Osteocyte (in vitro differentiated cells): ENCODE measurements around the gene COX17. TPM values are rescaled to one million over a fixed set of nuclear protein-coding genes. Genes with fewer than 3 reads are reported as not detected.

Experiments used
- DNase-seq: peaks from one replicate; pipeline ENCODE4 v3.0.0; 2021; ENCODE audit warnings: mixed read lengths; ENCODE audit not compliant: unreplicated experiment; ENCODE audit errors: extremely low spot score
- H3K27ac Mint-ChIP-seq: one replicate; pipeline ENCODE4 v1.8.0; 2021; ENCODE audit warnings: mild to moderate bottlenecking, mixed read lengths; ENCODE audit not compliant: unreplicated experiment
- H3K27me3 Mint-ChIP-seq: one replicate; pipeline ENCODE4 v1.8.0; 2021; ENCODE audit warnings: mixed read lengths; ENCODE audit not compliant: unreplicated experiment
- H3K36me3 Mint-ChIP-seq: one replicate; pipeline ENCODE4 v1.8.0; 2021; ENCODE audit warnings: mixed read lengths; ENCODE audit not compliant: unreplicated experiment
- H3K4me1 Mint-ChIP-seq: one replicate; pipeline ENCODE4 v1.8.0; 2021; ENCODE audit warnings: mixed read lengths; ENCODE audit not compliant: unreplicated experiment
- H3K4me3 Mint-ChIP-seq: one replicate; pipeline ENCODE4 v1.8.0; 2021; ENCODE audit warnings: mild to moderate bottlenecking, moderate library complexity, mixed read lengths; ENCODE audit not compliant: unreplicated experiment
- H3K9me3 Mint-ChIP-seq: one replicate; pipeline ENCODE4 v1.8.0; 2021; ENCODE audit warnings: mixed read lengths; ENCODE audit not compliant: unreplicated experiment
- CTCF ChIP-seq: fragments of 200-600 bp; sonication (generic); IDR thresholded peaks from 2 replicates; pipeline ENCODE4 v1.5.0; 2021; ENCODE audit warnings: antibody characterized with exemption, mild to moderate bottlenecking, moderate library complexity
- total RNA-seq: library from RNA; stranded (reverse); gene quantifications from 2 replicates; pipeline ENCODE4 v1.2.1, GENCODE V29; 2021

Gene COX17
- total RNA-seq, 1 donor from 2014 or later: 18.2 TPM

- no peak overlapping the region for H3K4me3 Mint-ChIP-seq
- TF ChIP-seq CTCF: no peak
- no peak for DNase-seq
- no peaks in the 10 kb centered on the region for H3K27me3 Mint-ChIP-seq
- H3K4me1 Mint-ChIP-seq: peaks cover 12% of the 10 kb centered on the region
- H3K9me3 Mint-ChIP-seq: no peaks in the 10 kb centered on the region
- no peak overlapping the region for H3K27ac Mint-ChIP-seq
- peaks cover 6% of the 10 kb centered on the region for H3K36me3 Mint-ChIP-seq
Measured at GRCh38 chr3:119664370-119664769, 12.8 kb downstream of the COX17 start.

GRCh38 chr3:119663885-119664284 lies 13.3 kb downstream of the COX17 start:
- no peaks in the 10 kb centered on the region for H3K9me3 Mint-ChIP-seq
- H3K36me3 Mint-ChIP-seq: peaks cover 2% of the 10 kb centered on the region
- H3K4me1 Mint-ChIP-seq: peaks cover 10% of the 10 kb centered on the region
- H3K27me3 Mint-ChIP-seq: no peaks in the 10 kb centered on the region
- no peak for TF ChIP-seq CTCF
- no peak overlapping the region for H3K27ac Mint-ChIP-seq
- no peak overlapping the region for H3K4me3 Mint-ChIP-seq
- DNase-seq: no peak

GRCh38 chr3:119662604-119663373 lies 14.4 kb downstream of the COX17 start:
- Mint-ChIP-seq H3K4me3 (no peak overlapping the region), H3K27ac (no peak overlapping the region), H3K9me3 (no peaks in the 10 kb centered on the region), H3K36me3 (peaks cover 2% of the 10 kb centered on the region), H3K4me1 (peaks cover 10% of the 10 kb centered on the region), H3K27me3 (no peaks in the 10 kb centered on the region)
- no peak for TF ChIP-seq CTCF
- DNase-seq: no peak

GRCh38 chr3:119660474-119661440 lies 16.4 kb downstream of the COX17 start, which contains the start of gene POPDC2:
Gene POPDC2, minus strand, starts transcription at chr3:119660589. Its CDS starts 166 bp downstream, at chr3:119660423.
- Mint-ChIP-seq H3K4me1 (peaks cover 10% of the 10 kb centered on the region), H3K27ac (no peak within 1 kb of the TSS), H3K9me3 (no peaks in the 10 kb centered on the region), H3K27me3 (no peaks in the 10 kb centered on the region), H3K4me3 (no peak within 1 kb of the TSS), H3K36me3 (no peaks in the 10 kb centered on the region)
- no peak for DNase-seq
- TF ChIP-seq CTCF: no peak
